Type B pancreatic cell (in vitro differentiated cells): ENCODE results near the gene UBXN7. TPM values are rescaled to one million over a fixed set of nuclear protein-coding genes. Genes with fewer than 3 reads are reported as not detected.
A peak's percentile ranks its signal among the peaks of the same experiment; 100 is the strongest.
"Not testable (repeated sequence)": the region's sequence is repeated elsewhere in the genome, so short reads cannot be mapped to it uniquely, and the experiment has no call there.

Source experiments
- DNase-seq: peaks from one replicate; pipeline ENCODE4 v3.0.0; 2021; ENCODE audit warnings: mixed read lengths; ENCODE audit not compliant: unreplicated experiment; ENCODE audit errors: extremely low spot score
- H3K27ac Mint-ChIP-seq: 2 replicates; pipeline ENCODE4 v1.8.0; 2021; ENCODE audit warnings: mild to moderate bottlenecking, mixed read lengths
- H3K27me3 Mint-ChIP-seq: 2 replicates; pipeline ENCODE4 v1.8.0; 2021; ENCODE audit warnings: mixed read lengths
- H3K36me3 Mint-ChIP-seq: 2 replicates; pipeline ENCODE4 v1.8.0; 2021; ENCODE audit warnings: mixed read lengths
- H3K4me1 Mint-ChIP-seq: one replicate; pipeline ENCODE4 v1.8.0; 2021; ENCODE audit warnings: mixed read lengths; ENCODE audit not compliant: unreplicated experiment
- H3K4me3 Mint-ChIP-seq: 2 replicates; pipeline ENCODE4 v1.8.0; 2021; ENCODE audit warnings: mild to moderate bottlenecking, mixed read lengths
- H3K9me3 Mint-ChIP-seq: 2 replicates; pipeline ENCODE4 v1.8.0; 2021; ENCODE audit warnings: mixed read lengths
- total RNA-seq: library from RNA; stranded (reverse); gene quantifications from 2 replicates; pipeline ENCODE4 v1.2.1, GENCODE V29; 2021; ENCODE audit warnings: low replicate concordance
- TF ChIP-seq, protein P1 (sequence below): fragments of 200-600 bp; sonication (generic); conservative IDR thresholded peaks from 2 replicates; pipeline ENCODE4 v1.5.0; 2021; ENCODE audit warnings: antibody characterized with exemption, mild to moderate bottlenecking

The UBXN7 gene
- total RNA-seq, 1 donor from 2014 or later = 89.2 TPM

DNA sequence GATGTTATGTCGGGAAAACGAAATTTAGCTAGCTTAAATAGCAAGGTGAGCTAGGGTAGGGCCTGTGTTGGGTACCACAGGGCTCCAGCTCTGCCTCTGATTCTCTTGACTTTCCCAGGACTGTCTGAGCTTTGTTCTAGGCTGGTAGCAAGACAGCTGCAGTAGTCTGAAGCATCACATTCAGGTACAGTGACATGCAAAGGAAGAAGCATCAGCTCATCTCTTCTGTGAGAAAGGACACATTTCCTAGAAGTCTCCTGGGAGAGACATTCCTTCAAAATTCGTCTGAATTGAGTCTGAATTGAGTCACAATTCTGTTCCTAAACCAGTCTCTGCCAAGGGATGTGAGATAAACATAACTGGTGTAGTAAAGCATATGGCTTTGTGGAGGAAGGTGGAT, 8.5 kb upstream of the UBXN7 start:
- DNase-seq = no peak
- no peak overlapping the region for H3K4me3 Mint-ChIP-seq
- peaks cover 4% of the 10 kb centered on the region for H3K4me1 Mint-ChIP-seq
- H3K9me3 Mint-ChIP-seq = no peaks in the 10 kb centered on the region
- H3K27ac Mint-ChIP-seq = no peak overlapping the region
- H3K36me3 Mint-ChIP-seq = no peaks in the 10 kb centered on the region
- TF ChIP-seq, protein P1, sequence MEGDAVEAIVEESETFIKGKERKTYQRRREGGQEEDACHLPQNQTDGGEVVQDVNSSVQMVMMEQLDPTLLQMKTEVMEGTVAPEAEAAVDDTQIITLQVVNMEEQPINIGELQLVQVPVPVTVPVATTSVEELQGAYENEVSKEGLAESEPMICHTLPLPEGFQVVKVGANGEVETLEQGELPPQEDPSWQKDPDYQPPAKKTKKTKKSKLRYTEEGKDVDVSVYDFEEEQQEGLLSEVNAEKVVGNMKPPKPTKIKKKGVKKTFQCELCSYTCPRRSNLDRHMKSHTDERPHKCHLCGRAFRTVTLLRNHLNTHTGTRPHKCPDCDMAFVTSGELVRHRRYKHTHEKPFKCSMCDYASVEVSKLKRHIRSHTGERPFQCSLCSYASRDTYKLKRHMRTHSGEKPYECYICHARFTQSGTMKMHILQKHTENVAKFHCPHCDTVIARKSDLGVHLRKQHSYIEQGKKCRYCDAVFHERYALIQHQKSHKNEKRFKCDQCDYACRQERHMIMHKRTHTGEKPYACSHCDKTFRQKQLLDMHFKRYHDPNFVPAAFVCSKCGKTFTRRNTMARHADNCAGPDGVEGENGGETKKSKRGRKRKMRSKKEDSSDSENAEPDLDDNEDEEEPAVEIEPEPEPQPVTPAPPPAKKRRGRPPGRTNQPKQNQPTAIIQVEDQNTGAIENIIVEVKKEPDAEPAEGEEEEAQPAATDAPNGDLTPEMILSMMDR = no peak
- H3K27me3 Mint-ChIP-seq = no peaks in the 10 kb centered on the region

DNA sequence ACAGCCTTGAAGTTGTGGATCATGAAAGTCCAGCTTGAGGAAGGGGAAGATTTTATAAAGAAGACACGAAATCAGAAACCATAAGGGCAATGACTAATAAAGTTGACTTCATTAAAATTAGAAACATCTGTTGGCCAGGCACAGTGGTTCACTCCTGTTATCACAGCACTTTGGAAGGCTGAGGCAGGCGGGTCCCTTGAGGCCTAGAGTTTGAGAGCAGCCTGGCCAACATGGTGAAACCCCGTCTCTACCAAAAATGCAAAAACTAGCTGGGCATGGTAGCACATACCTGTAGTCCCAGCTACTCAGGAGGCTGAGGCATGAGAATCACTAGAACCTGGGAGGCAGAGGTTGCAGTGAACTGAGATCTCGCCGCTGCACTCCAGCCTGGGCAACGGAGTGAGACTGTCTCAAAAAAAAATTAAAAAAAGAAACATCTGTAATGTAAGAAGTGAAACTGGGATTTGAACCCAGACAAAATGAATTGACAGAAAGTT, 7.9 kb upstream of the UBXN7 start:
- TF ChIP-seq, protein P1 = no peak
- Mint-ChIP-seq H3K27ac (no peak overlapping the region), H3K9me3 (no peaks in the 10 kb centered on the region)

DNA sequence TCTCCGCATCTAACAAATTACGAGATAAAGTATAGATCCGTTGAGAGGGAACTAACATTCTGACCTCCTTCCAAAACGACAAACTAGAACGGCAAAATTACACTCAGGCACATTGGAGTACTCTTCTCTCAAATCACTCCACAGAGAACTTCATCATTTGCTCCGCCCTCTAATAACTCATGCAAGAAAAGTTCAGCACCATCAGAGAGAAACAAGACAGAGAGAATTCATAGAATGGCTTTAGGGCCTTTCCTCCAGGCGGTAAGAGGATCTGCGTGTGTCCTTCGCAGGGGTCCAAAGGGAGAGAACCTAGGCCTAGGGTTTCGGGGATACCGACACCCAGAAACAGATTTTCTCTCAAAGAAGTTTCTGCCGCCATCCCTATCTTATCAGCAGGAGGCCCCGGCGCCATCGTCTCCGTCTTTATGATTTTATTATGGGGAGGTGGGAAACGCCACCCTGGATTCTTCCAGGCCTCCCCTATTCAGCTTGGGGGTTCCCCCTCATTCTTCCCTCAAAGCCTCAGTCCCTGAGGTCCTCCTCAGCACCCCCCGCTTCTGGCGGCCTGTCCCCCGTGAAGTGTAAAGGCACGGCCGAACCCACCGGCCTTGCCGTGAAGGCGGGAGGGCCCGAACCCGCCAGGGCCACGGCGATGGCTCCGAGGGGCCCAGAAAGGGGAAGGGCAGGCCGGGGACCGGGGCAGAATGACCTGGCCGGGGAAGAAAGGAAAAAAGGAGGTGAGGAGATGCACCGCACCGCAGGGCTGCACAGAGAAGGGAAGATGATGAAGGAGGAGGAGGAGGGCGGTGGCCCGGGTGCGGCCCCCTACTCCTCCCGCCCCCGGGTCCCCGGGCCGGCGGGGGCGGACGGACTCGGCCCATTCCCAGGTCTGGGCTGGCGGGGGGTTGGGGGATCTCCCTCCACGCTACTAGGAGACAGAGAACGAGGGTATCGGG, 768 bp downstream of the UBXN7 start:
- DNase-seq = peak; percentile 72
- TF ChIP-seq, protein P1 = no peak
- Mint-ChIP-seq H3K9me3 (no peaks in the 10 kb centered on the region), H3K36me3 (peaks cover 12% of the 10 kb centered on the region), H3K27me3 (no peaks in the 10 kb centered on the region), H3K4me1 (peaks cover 18% of the 10 kb centered on the region), H3K4me3 (peak overlapping the region; percentile 88), H3K27ac (peak overlapping the region; percentile 75)

More for the DNA sequence above, 7.9 kb upstream of the UBXN7 start:
- DNase-seq = no peak
- H3K36me3 Mint-ChIP-seq = no peaks in the 10 kb centered on the region
- H3K4me1 Mint-ChIP-seq = peaks cover 4% of the 10 kb centered on the region
- H3K27me3 Mint-ChIP-seq = no peaks in the 10 kb centered on the region
- no peak overlapping the region for H3K4me3 Mint-ChIP-seq

DNA sequence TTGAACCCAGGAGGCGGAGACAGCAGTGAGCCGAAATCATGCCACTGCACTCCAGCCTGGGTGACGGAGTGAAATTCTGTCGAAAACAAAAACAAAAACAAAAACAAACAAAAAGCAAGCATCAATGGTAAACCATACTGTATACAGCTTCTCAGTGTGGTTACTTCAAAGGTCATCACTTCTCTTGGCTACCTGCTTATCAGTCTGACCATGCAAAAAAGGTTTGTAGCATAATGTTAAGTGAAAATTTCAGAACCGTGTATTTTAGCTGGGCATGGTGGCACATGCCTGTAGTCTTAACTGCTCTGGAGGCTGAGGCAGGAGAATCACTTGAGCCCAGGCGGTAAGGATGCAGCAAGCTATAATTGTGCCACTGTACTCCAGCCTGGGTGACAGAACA, 4.2 kb downstream of the UBXN7 start:
- Mint-ChIP-seq H3K27me3 (no peaks in the 10 kb centered on the region), H3K36me3 (peaks cover 20% of the 10 kb centered on the region), H3K4me1 (peaks cover 21% of the 10 kb centered on the region), H3K27ac (peak overlapping the region; percentile 79), H3K9me3 (no peaks in the 10 kb centered on the region), H3K4me3 (no peak overlapping the region)
- TF ChIP-seq, protein P1 = no peak
- DNase-seq = no peak

DNA sequence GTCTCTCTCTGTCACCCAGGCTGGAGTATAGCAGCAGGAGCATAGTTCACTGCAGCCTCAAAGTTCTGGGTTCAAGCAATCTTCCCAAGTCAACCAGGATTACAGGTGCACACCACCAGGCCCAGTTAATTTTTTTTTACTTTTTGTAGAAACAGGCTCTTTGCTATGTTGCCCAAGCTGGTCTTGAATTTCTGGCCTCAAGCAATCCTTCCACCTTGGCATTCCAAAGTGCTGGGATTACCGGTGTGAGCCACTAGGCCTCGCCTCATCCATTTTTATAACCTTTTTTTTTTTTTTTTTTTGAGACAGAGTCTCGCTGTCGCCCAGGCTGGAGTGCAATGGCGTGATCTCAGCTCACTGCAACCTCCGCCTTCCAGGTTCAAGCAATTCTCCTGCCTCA, 7.8 kb downstream of the UBXN7 start:
- H3K4me3 Mint-ChIP-seq, H3K27me3 Mint-ChIP-seq, DNase-seq, H3K9me3 Mint-ChIP-seq, H3K27ac Mint-ChIP-seq: not testable (repeated sequence)
- Mint-ChIP-seq H3K4me1 (peaks cover 12% of the 10 kb centered on the region), H3K36me3 (peaks cover 31% of the 10 kb centered on the region)
